Neural progenitor cell (in vitro differentiated cells): Measurements from ENCODE around the gene ETFA.

Source experiments
- EZH2 ChIP-seq: fragments of 200-600 bp; sonication (generic); IDR thresholded peaks from 2 replicates; pipeline ENCODE4 v1.6.1; 2017; ENCODE audit warnings: antibody characterized with exemption, mild to moderate bottlenecking, moderate library complexity
- TF ChIP-seq, protein P1 (sequence below): fragments of 200-600 bp; sonication (generic); IDR thresholded peaks from 2 replicates; pipeline ENCODE4 v1.5.1; 2017; ENCODE audit warnings: antibody characterized with exemption, mild to moderate bottlenecking

DNA sequence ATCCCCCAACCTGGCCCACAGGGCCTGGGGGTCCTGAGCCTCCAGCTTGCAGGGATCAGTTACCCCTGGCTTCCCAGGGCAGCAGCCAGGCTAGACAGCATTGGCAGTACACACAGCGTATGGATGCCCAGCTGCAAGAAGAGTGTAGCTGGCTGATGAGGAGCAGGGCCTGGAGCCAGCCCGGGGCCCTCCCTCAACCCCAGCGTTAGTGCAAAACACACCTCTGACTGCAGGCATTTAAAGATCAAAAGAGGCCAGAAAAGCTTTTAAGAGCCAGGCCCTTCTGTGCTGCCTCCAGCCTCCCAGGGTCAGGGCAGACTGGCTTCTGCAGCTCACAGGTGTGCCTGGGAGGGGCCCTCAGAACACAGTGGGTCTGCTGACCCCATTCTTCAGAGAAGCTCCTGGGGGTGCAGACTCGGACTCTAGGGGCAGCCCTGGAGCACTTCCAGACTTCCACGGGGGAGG lies 110.6 kb downstream of the ETFA start:
- TF ChIP-seq, protein P1, sequence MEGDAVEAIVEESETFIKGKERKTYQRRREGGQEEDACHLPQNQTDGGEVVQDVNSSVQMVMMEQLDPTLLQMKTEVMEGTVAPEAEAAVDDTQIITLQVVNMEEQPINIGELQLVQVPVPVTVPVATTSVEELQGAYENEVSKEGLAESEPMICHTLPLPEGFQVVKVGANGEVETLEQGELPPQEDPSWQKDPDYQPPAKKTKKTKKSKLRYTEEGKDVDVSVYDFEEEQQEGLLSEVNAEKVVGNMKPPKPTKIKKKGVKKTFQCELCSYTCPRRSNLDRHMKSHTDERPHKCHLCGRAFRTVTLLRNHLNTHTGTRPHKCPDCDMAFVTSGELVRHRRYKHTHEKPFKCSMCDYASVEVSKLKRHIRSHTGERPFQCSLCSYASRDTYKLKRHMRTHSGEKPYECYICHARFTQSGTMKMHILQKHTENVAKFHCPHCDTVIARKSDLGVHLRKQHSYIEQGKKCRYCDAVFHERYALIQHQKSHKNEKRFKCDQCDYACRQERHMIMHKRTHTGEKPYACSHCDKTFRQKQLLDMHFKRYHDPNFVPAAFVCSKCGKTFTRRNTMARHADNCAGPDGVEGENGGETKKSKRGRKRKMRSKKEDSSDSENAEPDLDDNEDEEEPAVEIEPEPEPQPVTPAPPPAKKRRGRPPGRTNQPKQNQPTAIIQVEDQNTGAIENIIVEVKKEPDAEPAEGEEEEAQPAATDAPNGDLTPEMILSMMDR = no peak
- no peak for TF ChIP-seq EZH2
